Esophagus squamous epithelium (tissue), 4 donors: Measurements from ENCODE around the gene AFDN.

ENCODE experiments used
- CTCF ChIP-seq, 6 experiments: fragments of 450-650 bp in 4 of 6; fragments of 200-600 bp in 2 of 6; sonication (generic) in 2 of 6; IDR thresholded peaks; one replicate each; pipeline ENCODE4 v1.5.1; 2016 to 2019; ENCODE audit warnings: antibody characterized with exemption in 6 of 6, mild to moderate bottlenecking in 4 of 6, moderate library complexity in 4 of 6
- POLR2A ChIP-seq, 4 donors: fragments of 450-650 bp; IDR thresholded peaks; one replicate each; pipeline ENCODE4 v1.6.1; 2017; ENCODE audit warnings: antibody characterized with exemption in 4 of 4, mild to moderate bottlenecking in 4 of 4, moderate library complexity in 3 of 4

- TF ChIP-seq CTCF (IDR thresholded peaks at IDR 0.05) (no peak), POLR2A (IDR thresholded peaks at IDR 0.05) (no peak)
Observed at GRCh38 chr6:168000198-168001028, 173.7 kb downstream of the AFDN start.
